GM12875 (cell line): ENCODE measurements around the gene SLC7A9.

ENCODE experiments used
- H3K4me3 ChIP-seq: one replicate; pipeline ENCODE4 v1.5.1; 2011; ENCODE audit warnings: low read depth, low read length, control low read depth
- CTCF ChIP-seq: IDR thresholded peaks from 2 replicates; pipeline ENCODE4 v1.5.1; 2011; ENCODE audit warnings: low read depth, mild to moderate bottlenecking, control low read depth, inconsistent platforms, low read length, moderate library complexity, borderline replicate concordance; ENCODE audit not compliant: insufficient read depth

The SLC7A9 gene

GRCh38 chr19:32809754-32810153, 59.8 kb downstream of the SLC7A9 start:
- TF ChIP-seq CTCF, result no peak
- H3K4me3 ChIP-seq, result no peak overlapping the region

- no peak for TF ChIP-seq CTCF
- H3K4me3 ChIP-seq, result no peak overlapping the region
These were observed 60.3 kb downstream of the SLC7A9 start for GRCh38 chr19:32809254-32809653.

GRCh38 chr19:32808236-32808635, 61.3 kb downstream of the SLC7A9 start:
- no peak for TF ChIP-seq CTCF
- H3K4me3 ChIP-seq, result no peak overlapping the region

- no peak overlapping the region for H3K4me3 ChIP-seq
- no peak for TF ChIP-seq CTCF
These were observed 66.7 kb downstream of the SLC7A9 start for GRCh38 chr19:32802840-32803239.

GRCh38 chr19:32800754-32801153, 68.8 kb downstream of the SLC7A9 start:
- no peak for TF ChIP-seq CTCF
- no peak overlapping the region for H3K4me3 ChIP-seq

- TF ChIP-seq CTCF, result no peak
These were observed 69.4 kb downstream of the SLC7A9 start for GRCh38 chr19:32800191-32800590.

GRCh38 chr19:32798201-32798600, 71.4 kb downstream of the SLC7A9 start:
- H3K4me3 ChIP-seq, result no peak overlapping the region
- TF ChIP-seq CTCF, result no peak

More at GRCh38 chr19:32800191-32800590, 69.4 kb downstream of the SLC7A9 start:
- H3K4me3 ChIP-seq, result no peak overlapping the region
